SU-DHL-6 (cell line): ENCODE results near the gene SLC39A9.

ENCODE experiments used
- CTCF ChIP-seq: fragments of 200-600 bp; sonication (generic); IDR thresholded peaks from one replicate; pipeline ENCODE4 v1.5.1; 2017; ENCODE audit warnings: antibody characterized with exemption, mild to moderate bottlenecking, low read length, moderate library complexity; ENCODE audit not compliant: insufficient read depth, poor library complexity, severe bottlenecking
- EZH2phosphoT487 ChIP-seq: fragments of 200-600 bp; sonication (generic), shearing (Covaris generic); conservative IDR thresholded peaks from 2 replicates; pipeline ENCODE4 v1.6.1; 2018; ENCODE audit warnings: mild to moderate bottlenecking, antibody characterized with exemption, low read length, moderate library complexity, mixed read lengths

GRCh38 chr14:69376439-69376838 is 22.1 kb upstream of the SLC39A9 start:
- no peak for TF ChIP-seq CTCF
- TF ChIP-seq EZH2phosphoT487, result no peak
